SK-N-SH treated with all-trans-retinoic acid at 6 μM for 48 hours (cell line): ENCODE data around the gene EDAR.

Source experiments
- ATAC-seq: fragments of 200-7000 bp; cut with Tn5 transposase; 3 replicates; pipeline ENCODE4 v1.9.1; 2020; ENCODE audit warnings: mild to moderate bottlenecking, moderate library complexity
- CSDC2 ChIP-seq: fragments of 250-450 bp; sonication (Bioruptor Pico); IDR thresholded peaks from 2 replicates; pipeline ENCODE4 v1.5.0; 2020; ENCODE audit warnings: mild to moderate bottlenecking, moderate library complexity
- GLIS3 ChIP-seq: fragments of 250-450 bp; sonication (Bioruptor Pico); IDR thresholded peaks from 2 replicates; pipeline ENCODE4 v1.5.0; 2020; ENCODE audit warnings: mild to moderate bottlenecking, moderate library complexity
- ISL1 ChIP-seq: fragments of 250-450 bp; sonication (Bioruptor Pico); IDR thresholded peaks from 2 replicates; pipeline ENCODE4 v2.1.2; 2022; ENCODE audit warnings: mild to moderate bottlenecking, moderate library complexity
- OSR1 ChIP-seq: fragments of 250-450 bp; sonication (Bioruptor Pico); IDR thresholded peaks from 2 replicates; pipeline ENCODE4 v1.8.0; 2022; ENCODE audit warnings: moderate library complexity, mild to moderate bottlenecking, inconsistent platforms
- PPARA ChIP-seq: fragments of 250-450 bp; sonication (Bioruptor Pico); IDR thresholded peaks from 2 replicates; pipeline ENCODE4 v1.5.0; 2020; ENCODE audit warnings: mild to moderate bottlenecking, borderline replicate concordance
- RARB ChIP-seq: fragments of 250-450 bp; sonication (Bioruptor Pico); IDR thresholded peaks from 2 replicates; pipeline ENCODE4 v1.8.0; 2021; ENCODE audit warnings: mild to moderate bottlenecking, moderate library complexity
- SNAI2 ChIP-seq: fragments of 250-450 bp; sonication (Bioruptor Pico); IDR thresholded peaks from 2 replicates; pipeline ENCODE4 v1.5.0; 2020; ENCODE audit warnings: mild to moderate bottlenecking, moderate library complexity
- TCF4 ChIP-seq: fragments of 250-450 bp; sonication (Bioruptor Pico); IDR thresholded peaks from 2 replicates; pipeline ENCODE4 v1.8.0; 2021; ENCODE audit warnings: mild to moderate bottlenecking, moderate library complexity, borderline replicate concordance
- TOX ChIP-seq: fragments of 250-450 bp; sonication (Bioruptor Pico); IDR thresholded peaks from 2 replicates; pipeline ENCODE4 v1.8.0; 2021; ENCODE audit warnings: mild to moderate bottlenecking, moderate library complexity, borderline replicate concordance
- ZC3H10 ChIP-seq: fragments of 250-450 bp; sonication (Bioruptor Pico); IDR thresholded peaks from 2 replicates; pipeline ENCODE4 v1.5.1; 2021; ENCODE audit warnings: mild to moderate bottlenecking, moderate library complexity
- ZFP3 ChIP-seq: fragments of 250-450 bp; sonication (Bioruptor Pico); IDR thresholded peaks from 2 replicates; pipeline ENCODE4 v1.5.0; 2020; ENCODE audit warnings: mild to moderate bottlenecking, moderate library complexity
- ZFP30 ChIP-seq: fragments of 450-650 bp; formaldehyde crosslinking; IDR thresholded peaks from 2 replicates; pipeline ENCODE4 v1.5.0; 2022; ENCODE audit warnings: mild to moderate bottlenecking, moderate library complexity
- ZNF565 ChIP-seq: fragments of 450-650 bp; formaldehyde crosslinking; conservative IDR thresholded peaks from 2 replicates; pipeline ENCODE4 v1.5.0; 2020; ENCODE audit warnings: low read depth, mild to moderate bottlenecking, moderate library complexity
- ZNF70 ChIP-seq: fragments of 450-650 bp; formaldehyde crosslinking; IDR thresholded peaks from 2 replicates; pipeline ENCODE4 v1.5.0; 2020; ENCODE audit warnings: mild to moderate bottlenecking, moderate library complexity
- ZNF8 ChIP-seq: fragments of 450-650 bp; formaldehyde crosslinking; IDR thresholded peaks from 2 replicates; pipeline ENCODE4 v1.5.0; 2020; ENCODE audit warnings: mild to moderate bottlenecking, moderate library complexity
- TF ChIP-seq, protein P1 (sequence below): fragments of 250-450 bp; sonication (Bioruptor Pico); IDR thresholded peaks from 2 replicates; pipeline ENCODE4 v1.5.0; 2020; ENCODE audit warnings: mild to moderate bottlenecking, moderate library complexity
- TF ChIP-seq, protein P2 (sequence below): fragments of 250-450 bp; sonication (Bioruptor Pico); IDR thresholded peaks from 2 replicates; pipeline ENCODE4 v1.5.1; 2021; ENCODE audit warnings: mild to moderate bottlenecking, moderate library complexity
- TF ChIP-seq, protein P3 (sequence below): fragments of 250-450 bp; sonication (Bioruptor Pico); IDR thresholded peaks from 2 replicates; pipeline ENCODE4 v1.8.0; 2021; ENCODE audit warnings: low read depth, mild to moderate bottlenecking, moderate library complexity, borderline replicate concordance
- TF ChIP-seq, protein P4 (sequence below): fragments of 250-450 bp; sonication (Bioruptor Pico); IDR thresholded peaks from 2 replicates; pipeline ENCODE4 v1.5.1; 2020; ENCODE audit warnings: low read depth, mild to moderate bottlenecking, moderate library complexity
- TF ChIP-seq, protein P5 (sequence below): fragments of 250-450 bp; sonication (Bioruptor Pico); IDR thresholded peaks from 2 replicates; pipeline ENCODE4 v1.8.0; 2020; ENCODE audit warnings: mild to moderate bottlenecking, moderate library complexity, borderline replicate concordance

Gene EDAR

DNA sequence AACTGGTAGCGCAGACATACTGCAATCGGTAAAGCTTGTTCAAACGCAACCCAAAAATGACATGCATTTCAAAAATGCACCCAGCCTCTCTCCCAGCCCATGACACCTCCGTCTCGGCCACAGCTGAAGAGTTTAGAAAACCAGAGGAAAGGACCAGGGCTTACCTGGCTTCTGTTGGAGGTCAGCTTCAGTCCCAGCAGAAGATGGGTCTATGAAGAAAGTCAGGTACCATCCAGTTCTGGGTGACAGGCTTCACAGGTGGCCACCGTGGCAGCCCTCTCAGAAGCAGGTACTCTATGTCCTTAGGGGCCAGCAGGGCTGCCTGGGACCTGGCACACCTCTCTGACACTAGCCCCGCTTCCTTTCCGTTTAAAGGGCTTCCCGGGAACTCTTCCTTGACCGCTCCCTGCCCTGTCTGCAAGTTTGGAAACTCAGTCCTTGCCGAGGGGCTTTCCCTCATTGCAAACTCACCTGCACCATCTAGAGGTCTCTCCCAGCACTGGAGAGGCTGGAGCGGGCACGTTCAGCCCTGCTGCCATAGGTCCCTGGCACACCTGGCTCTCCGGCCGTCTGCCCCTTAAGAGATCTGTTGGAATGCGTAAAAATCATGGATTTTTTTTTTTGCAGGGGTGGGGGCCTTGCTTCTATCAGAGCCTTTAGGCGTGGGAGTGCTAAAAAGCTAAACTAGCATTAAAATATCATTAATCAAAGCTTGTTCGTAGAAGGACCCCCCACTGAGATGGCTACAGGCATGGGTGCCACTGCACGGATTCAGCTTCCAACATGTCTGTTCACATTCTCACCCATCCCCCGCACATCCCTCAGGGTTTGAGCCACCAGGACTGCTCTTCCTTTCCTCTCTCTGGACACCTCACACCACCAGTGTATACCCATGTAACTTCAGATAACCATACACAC is at the start of gene EDAR:
EDAR (minus strand) TSS at position 425 of the 918 bp plus-strand sequence. CDS start 58,206 bp downstream, outside the sequence.
- TF ChIP-seq ZFP3: no peak
- no peak for TF ChIP-seq ZC3H10 (CRISPR knock-in tag)
- TF ChIP-seq, protein P1, sequence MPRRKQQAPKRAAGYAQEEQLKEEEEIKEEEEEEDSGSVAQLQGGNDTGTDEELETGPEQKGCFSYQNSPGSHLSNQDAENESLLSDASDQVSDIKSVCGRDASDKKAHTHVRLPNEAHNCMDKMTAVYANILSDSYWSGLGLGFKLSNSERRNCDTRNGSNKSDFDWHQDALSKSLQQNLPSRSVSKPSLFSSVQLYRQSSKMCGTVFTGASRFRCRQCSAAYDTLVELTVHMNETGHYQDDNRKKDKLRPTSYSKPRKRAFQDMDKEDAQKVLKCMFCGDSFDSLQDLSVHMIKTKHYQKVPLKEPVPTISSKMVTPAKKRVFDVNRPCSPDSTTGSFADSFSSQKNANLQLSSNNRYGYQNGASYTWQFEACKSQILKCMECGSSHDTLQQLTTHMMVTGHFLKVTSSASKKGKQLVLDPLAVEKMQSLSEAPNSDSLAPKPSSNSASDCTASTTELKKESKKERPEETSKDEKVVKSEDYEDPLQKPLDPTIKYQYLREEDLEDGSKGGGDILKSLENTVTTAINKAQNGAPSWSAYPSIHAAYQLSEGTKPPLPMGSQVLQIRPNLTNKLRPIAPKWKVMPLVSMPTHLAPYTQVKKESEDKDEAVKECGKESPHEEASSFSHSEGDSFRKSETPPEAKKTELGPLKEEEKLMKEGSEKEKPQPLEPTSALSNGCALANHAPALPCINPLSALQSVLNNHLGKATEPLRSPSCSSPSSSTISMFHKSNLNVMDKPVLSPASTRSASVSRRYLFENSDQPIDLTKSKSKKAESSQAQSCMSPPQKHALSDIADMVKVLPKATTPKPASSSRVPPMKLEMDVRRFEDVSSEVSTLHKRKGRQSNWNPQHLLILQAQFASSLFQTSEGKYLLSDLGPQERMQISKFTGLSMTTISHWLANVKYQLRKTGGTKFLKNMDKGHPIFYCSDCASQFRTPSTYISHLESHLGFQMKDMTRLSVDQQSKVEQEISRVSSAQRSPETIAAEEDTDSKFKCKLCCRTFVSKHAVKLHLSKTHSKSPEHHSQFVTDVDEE (CRISPR knock-in tag): no peak
- TF ChIP-seq, protein P2, sequence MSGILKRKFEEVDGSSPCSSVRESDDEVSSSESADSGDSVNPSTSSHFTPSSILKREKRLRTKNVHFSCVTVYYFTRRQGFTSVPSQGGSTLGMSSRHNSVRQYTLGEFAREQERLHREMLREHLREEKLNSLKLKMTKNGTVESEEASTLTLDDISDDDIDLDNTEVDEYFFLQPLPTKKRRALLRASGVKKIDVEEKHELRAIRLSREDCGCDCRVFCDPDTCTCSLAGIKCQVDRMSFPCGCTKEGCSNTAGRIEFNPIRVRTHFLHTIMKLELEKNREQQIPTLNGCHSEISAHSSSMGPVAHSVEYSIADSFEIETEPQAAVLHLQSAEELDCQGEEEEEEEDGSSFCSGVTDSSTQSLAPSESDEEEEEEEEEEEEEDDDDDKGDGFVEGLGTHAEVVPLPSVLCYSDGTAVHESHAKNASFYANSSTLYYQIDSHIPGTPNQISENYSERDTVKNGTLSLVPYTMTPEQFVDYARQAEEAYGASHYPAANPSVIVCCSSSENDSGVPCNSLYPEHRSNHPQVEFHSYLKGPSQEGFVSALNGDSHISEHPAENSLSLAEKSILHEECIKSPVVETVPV: no peak
- TF ChIP-seq PPARA (CRISPR knock-in tag): no peak
- TF ChIP-seq, protein P3, sequence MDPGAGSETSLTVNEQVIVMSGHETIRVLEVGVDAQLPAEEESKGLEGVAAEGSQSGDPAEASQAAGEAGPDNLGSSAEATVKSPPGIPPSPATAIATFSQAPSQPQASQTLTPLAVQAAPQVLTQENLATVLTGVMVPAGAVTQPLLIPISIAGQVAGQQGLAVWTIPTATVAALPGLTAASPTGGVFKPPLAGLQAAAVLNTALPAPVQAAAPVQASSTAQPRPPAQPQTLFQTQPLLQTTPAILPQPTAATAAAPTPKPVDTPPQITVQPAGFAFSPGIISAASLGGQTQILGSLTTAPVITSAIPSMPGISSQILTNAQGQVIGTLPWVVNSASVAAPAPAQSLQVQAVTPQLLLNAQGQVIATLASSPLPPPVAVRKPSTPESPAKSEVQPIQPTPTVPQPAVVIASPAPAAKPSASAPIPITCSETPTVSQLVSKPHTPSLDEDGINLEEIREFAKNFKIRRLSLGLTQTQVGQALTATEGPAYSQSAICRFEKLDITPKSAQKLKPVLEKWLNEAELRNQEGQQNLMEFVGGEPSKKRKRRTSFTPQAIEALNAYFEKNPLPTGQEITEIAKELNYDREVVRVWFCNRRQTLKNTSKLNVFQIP (CRISPR knock-in tag): no peak
- no peak for TF ChIP-seq OSR1
- no peak for TF ChIP-seq ZNF8 (CRISPR knock-in tag)
- TF ChIP-seq TCF4 (CRISPR knock-in tag): no peak
- no peak for TF ChIP-seq SNAI2 (CRISPR knock-in tag)
- TF ChIP-seq RARB (CRISPR knock-in tag): no peak
- no peak for TF ChIP-seq ZNF565 (CRISPR knock-in tag)
- TF ChIP-seq CSDC2 (CRISPR knock-in tag): no peak
- TF ChIP-seq TOX: no peak
- TF ChIP-seq ZFP30 (CRISPR knock-in tag): no peak
- TF ChIP-seq, protein P4, sequence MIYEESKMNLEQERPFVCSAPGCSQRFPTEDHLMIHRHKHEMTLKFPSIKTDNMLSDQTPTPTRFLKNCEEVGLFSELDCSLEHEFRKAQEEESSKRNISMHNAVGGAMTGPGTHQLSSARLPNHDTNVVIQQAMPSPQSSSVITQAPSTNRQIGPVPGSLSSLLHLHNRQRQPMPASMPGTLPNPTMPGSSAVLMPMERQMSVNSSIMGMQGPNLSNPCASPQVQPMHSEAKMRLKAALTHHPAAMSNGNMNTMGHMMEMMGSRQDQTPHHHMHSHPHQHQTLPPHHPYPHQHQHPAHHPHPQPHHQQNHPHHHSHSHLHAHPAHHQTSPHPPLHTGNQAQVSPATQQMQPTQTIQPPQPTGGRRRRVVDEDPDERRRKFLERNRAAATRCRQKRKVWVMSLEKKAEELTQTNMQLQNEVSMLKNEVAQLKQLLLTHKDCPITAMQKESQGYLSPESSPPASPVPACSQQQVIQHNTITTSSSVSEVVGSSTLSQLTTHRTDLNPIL (CRISPR knock-in tag): no peak
- TF ChIP-seq ISL1 (CRISPR knock-in tag): no peak
- no peak for TF ChIP-seq GLIS3 (CRISPR knock-in tag)
- TF ChIP-seq, protein P5, sequence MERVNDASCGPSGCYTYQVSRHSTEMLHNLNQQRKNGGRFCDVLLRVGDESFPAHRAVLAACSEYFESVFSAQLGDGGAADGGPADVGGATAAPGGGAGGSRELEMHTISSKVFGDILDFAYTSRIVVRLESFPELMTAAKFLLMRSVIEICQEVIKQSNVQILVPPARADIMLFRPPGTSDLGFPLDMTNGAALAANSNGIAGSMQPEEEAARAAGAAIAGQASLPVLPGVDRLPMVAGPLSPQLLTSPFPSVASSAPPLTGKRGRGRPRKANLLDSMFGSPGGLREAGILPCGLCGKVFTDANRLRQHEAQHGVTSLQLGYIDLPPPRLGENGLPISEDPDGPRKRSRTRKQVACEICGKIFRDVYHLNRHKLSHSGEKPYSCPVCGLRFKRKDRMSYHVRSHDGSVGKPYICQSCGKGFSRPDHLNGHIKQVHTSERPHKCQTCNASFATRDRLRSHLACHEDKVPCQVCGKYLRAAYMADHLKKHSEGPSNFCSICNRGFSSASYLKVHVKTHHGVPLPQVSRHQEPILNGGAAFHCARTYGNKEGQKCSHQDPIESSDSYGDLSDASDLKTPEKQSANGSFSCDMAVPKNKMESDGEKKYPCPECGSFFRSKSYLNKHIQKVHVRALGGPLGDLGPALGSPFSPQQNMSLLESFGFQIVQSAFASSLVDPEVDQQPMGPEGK (CRISPR knock-in tag): no peak
- no peak for TF ChIP-seq ZNF70 (CRISPR knock-in tag)
- ATAC-seq: peak; percentile 89

DNA sequence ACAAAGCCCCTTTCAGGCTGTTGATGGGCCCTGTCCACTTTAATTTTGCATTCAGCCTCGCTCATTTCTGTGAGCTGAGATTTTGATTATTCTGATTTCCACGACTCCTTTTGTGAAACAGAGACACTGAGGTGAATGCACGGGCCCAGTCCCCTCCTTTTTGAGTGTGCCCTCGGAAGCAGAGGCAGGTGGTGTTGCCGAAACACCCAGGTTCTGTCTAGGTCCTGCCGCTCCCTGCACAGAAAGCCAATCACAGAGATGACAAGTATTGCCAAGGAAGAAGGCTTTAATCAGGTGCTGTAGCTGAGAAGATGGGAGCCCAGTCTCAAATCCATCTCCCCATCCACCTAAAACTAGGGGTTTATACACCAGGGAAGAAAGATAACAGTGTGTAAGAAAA is 44.2 kb upstream of the EDAR start:
- ATAC-seq: no peak
- TF ChIP-seq ZC3H10 (CRISPR knock-in tag): no peak
- TF ChIP-seq, protein P5 (CRISPR knock-in tag): no peak
- TF ChIP-seq TCF4 (CRISPR knock-in tag): no peak
- TF ChIP-seq, protein P2: no peak
- no peak for TF ChIP-seq OSR1
- TF ChIP-seq, protein P4 (CRISPR knock-in tag): no peak
- no peak for TF ChIP-seq ZFP30 (CRISPR knock-in tag)
- TF ChIP-seq ZNF565 (CRISPR knock-in tag): no peak
- no peak for TF ChIP-seq ZNF70 (CRISPR knock-in tag)
- TF ChIP-seq, protein P1 (CRISPR knock-in tag): no peak
- no peak for TF ChIP-seq PPARA (CRISPR knock-in tag)
